ENCODE results near the gene DIAPH3. TPM values are rescaled to one million over a fixed set of nuclear protein-coding genes. Genes with fewer than 3 reads are reported as not detected.

The DIAPH3 gene
- total and polyA plus RNA-seq, 2 of the 8 experiments (the other 6 are each of a cell fraction or from before 2014, with no cell fraction given): 8.0 to 30.8 TPM

DNA sequence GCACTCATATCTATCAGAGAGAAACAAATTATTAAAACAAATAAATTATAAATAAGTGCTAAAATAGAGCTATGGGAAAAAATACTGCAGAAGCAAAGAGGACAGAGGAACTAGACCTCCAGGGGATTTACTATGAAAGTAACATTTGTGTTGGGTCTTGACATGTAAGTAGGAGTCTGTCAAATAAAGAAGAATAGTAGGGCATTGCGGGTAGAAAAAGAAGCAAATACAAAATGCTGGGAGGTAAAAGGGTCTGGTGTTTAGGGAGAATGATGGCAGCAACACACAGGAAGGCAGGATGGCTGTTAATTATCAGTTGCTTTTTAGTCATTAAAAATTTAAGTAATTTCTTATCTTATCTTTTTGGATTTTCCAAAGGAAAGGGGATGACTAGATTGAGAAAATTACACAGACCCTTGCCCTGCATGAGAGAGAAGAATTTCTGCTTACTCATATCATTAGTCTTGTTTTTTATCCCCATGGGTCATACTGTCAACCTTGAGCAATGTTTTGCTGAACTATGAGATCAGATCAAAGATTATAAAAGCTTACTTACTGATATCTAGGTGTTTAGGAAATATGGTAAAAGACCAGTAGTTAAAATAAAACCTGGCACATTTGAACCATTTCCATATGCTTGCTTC lies 472.7 kb downstream of the DIAPH3 start (continued):
- TF ChIP-seq, protein P1, sequence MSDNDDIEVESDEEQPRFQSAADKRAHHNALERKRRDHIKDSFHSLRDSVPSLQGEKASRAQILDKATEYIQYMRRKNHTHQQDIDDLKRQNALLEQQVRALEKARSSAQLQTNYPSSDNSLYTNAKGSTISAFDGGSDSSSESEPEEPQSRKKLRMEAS (IDR thresholded peaks at IDR 0.05): no peak
- TF ChIP-seq SRF (IDR thresholded peaks at IDR 0.05; ENCODE audit: low read depth, low read length) (no peak), CHD2 (IDR thresholded peaks at IDR 0.05; ENCODE audit: low read length) (no peak), NANOG (IDR thresholded peaks at IDR 0.05; ENCODE audit: insufficient read depth, low read depth, low read length, poor library complexity, severe bottlenecking) (no peak)

Measured in H1 (cell line).